HPDE6-E6E7 (cell line): Measurements from ENCODE around the gene FSIP1.
A peak's percentile ranks its signal among the peaks of the same experiment; 100 is the strongest.

Experiments used
- DNase-seq: peaks from one replicate; pipeline ENCODE4 v3.0.0; 2011; ENCODE audit warnings: missing footprints; ENCODE audit errors: extremely low spot score

The FSIP1 gene

DNA sequence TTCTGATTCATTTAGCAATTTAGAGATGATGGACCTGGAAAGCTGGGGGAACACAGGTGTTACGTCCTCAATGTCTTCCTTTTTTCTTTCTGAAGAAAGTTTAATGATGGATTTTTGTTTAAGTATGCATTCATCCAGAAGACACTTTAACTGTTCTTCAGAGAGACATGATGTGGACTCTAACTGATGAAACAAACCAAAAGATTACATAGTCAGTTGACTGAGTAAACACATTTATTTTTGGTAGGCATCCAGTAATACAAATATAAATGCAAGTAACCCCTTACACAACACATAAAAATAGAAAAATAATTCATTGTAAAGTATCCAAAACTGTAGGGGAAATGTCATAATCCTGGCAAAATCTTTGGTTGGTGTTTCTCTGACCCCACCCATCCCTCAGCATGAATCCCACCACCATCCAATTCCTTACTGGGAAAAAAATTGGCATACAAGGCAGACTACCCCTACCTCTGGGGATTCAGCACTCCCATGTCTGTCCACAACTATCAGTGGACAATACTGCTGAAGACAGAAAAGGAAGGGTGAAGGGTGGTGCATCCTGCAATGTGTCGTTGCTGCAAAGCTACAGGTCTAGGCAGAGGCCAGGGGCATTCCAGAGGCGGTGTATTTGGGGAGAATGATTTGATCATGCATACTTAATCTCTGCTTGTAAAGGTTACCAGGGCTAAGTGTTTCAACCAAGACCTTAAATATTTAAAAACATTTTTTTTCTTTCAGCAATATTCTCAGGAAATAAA, 164.4 kb downstream of the FSIP1 start:
- DNase-seq = no peak

DNA sequence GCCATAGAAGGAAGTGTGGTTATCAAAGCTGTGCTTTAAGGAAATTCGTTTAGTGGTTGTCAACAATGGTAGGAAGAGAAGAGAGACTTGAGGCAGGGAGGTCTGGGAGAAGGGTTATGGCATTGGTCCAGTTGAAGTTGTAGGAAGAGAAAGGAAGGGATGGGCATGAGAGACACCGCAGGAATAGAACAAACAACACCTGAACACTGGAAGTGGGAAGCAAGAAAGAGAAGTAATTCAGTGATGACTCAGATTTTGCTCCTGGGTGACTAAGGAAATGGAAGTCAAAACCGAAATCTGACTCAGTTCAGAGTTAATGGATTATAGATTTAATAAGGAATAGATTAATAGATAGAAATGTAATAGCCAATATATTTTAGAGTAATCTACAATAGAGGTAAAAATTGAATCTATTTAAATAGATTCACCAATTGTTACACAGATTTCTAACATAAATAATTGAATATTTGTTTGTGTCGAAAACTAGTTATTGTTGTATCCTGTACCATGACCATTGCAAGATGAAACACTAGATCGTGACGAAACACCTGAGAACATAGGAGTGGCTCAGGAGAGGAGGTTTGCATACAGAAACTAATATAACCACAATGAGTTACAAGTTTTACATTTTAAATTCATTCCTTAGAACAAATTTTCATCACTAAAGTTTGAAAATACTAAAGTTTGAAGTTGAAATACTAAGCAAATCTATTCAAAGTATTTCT, 165.7 kb downstream of the FSIP1 start:
- DNase-seq = peak; percentile 68

DNA sequence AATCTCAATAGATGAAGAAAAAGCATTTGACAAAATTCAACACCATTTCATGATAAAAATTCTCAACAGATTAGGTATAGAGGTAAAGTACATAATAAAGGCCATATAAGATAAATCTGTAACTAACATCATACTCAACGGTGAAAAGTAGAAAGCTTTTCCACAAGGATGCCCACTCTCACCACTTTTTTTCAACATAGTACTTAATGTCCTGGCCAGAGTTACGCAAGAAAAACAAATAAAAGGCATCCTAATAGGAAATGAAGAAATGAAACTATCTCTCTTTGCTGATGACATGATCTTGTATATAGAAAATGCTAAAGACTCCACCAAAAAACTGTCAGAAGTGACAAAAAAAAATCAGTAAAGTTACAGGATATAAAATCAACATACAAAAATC, 168.8 kb downstream of the FSIP1 start:
- DNase-seq = no peak

DNA sequence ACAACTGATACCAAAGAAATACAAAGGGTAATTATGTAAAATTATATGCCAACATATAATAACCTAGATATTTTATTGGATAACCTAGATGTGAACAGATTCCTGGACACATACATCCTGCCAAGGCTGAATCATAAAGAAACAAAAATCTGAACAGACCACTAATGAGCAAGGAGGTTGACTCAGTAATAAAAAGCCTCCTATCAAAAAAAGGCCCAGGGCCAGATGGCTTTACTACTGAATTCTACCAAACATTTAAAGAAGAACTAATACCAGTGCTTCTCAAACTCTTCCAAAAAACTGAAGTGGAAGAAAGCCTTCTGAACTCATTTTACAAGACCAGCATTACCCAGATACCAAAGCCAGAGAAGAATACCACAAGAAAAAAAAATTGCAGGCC, 169.4 kb downstream of the FSIP1 start:
- no peak for DNase-seq

DNA sequence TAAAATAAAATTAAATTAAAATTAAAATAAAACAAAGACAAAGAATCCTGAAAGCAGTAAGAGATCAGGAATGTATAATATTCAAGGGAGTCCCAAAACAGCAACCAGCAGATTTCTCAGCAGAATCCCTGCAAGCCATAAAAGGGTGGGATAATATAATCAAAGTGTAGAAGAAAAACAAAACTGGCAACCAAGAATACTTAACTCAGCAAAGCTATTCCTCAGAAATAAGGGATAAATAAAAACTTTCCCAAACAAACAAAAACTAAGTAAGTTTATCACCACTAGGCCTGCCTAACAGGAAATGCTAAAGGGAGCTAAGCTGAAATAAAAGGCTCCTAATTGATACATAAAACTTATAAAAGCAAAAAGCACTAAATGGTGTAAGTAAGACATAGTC, 172.0 kb downstream of the FSIP1 start:
- DNase-seq = no peak

GRCh38 chr15:39609166-39609916, 173.3 kb downstream of the FSIP1 start:
- no peak for DNase-seq

- DNase-seq = no peak
Observed at GRCh38 chr15:39608185-39609139, 174.2 kb downstream of the FSIP1 start.

GRCh38 chr15:39605146-39605545, 177.5 kb downstream of the FSIP1 start:
- DNase-seq = no peak

DNA sequence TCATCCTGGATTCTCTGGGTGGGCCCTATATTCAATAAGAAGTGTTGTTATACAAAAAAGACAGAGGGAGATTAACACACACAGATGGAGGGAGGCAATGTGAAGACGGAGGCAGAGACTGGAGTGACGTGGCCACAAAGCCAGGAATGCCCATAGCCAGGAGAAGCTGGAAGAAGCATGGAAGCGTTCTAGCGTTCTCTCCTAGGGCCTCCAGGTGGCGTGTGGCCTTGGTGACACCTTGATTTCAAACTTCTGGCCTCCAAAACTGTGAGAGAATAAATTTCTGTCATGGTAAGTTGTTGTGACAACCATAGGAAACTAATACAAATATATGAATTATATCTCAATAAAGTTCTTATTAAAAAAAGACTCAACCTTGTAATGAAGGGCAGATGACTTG, 180.5 kb downstream of the FSIP1 start:
- no peak for DNase-seq

GRCh38 chr15:39599871-39600270, 182.8 kb downstream of the FSIP1 start:
- DNase-seq = no peak

- DNase-seq = no peak
Observed at GRCh38 chr15:39598958-39599845, 183.4 kb downstream of the FSIP1 start.

DNA sequence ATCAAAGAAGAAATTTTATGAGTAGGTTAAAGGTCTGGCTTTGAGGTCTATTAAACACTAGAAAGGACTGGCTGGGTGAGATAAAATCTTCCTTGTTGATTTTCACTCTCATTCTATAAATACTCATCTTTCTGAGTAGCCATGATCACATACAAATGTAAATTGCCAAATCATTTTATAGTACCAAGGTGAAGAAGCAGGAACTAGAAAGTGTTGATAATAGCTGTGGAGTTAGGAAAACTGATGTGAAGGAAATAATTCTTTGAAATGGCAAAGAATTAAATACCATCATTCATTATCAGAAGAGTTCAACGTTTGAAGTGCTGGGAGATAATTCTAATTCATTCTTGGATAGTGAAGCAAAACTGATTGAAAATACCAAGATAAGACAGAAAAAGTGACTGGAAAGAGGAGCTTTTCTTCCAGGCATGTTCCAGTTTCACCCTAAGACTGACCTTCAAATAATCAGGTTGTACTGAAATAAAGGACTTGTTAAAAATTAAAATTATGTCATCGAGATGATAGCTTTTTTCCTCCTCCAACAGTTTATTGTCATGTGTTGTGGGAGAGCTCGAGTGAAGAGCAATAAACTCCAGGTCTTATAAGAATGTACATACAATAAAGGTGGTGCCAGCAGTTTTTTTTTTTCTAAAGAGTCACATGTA, 184.3 kb downstream of the FSIP1 start:
- DNase-seq = no peak

- DNase-seq = no peak
Observed at GRCh38 chr15:39597751-39598185, 184.9 kb downstream of the FSIP1 start.

DNA sequence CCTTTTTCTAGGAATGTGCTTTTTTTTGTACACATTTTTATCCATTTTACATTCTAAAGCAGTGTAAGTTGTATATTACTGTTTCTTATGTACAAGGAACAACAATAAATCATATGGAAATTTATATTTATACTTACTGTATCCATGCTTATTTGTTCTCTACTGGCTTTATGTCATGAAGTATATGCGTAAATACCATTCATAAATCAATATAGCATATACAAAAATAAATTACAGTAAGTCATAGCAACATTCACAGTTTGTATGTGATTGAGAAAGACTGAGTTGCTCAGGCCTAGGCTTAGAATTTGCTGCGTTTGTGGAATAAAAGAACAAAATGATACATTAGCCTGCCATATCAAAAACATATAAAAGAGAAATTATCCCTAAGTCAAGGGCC, 185.3 kb downstream of the FSIP1 start:
- no peak for DNase-seq

DNA sequence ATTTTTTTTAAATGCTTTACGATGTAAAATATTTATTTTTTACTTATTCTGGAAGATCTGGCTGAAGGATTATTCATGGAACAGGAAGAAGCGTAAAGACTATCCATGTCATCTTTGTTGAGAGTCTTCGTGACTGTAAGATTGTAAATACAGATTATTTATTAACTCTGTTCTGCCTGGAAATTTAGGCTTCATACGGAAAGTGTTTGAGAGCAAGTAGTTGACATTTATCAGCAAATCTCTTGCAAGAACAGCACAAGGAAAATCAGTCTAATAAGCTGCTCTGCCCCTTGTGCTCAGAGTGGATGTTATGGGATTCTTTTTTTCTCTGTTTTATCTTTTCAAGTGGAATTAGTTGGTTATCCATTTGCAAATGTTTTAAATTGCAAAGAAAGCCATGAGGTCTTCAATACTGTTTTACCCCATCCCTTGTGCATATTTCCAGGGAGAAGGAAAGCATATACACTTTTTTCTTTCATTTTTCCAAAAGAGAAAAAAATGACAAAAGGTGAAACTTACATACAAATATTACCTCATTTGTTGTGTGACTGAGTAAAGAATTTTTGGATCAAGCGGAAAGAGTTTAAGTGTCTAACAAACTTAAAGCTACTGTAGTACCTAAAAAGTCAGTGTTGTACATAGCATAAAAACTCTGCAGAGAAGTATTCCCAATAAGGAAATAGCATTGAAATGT, 186.1 kb downstream of the FSIP1 start:
- no peak for DNase-seq

DNA sequence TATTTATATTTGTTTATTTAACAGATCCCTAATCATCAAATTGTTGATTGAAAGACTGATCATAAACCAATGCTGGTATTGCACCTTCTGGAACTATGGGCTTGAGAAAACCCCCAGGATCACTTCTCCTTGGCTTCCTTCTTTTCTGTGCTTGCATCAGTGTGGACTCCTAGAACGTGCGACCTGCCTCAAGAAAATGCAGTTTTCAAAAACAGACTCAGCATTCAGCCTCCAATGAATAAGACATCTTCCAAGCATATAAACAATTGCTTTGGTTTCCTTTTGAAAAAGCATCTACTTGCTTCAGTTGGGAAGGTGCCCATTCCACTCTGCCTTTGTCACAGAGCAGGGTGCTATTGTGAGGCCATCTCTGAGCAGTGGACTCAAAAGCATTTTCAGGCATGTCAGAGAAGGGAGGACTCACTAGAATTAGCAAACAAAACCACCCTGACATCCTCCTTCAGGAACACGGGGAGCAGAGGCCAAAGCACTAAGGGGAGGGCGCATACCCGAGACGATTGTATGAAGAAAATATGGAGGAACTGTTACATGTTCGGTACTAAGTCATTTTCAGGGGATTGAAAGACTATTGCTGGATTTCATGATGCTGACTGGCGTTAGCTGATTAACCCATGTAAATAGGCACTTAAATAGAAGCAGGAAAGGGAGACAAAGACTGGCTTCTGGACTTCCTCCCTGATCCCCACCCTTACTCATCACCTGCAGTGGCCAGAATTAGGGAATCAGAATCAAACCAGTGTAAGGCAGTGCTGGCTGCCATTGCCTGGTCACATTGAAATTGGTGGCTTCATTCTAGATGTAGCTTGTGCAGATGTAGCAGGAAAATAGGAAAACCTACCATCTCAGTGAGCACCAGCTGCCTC, 187.1 kb downstream of the FSIP1 start:
- DNase-seq = no peak

- no peak for DNase-seq
Observed at GRCh38 chr15:39594446-39595337, 187.9 kb downstream of the FSIP1 start.
